ENCODE data around the gene RARB.

RARB gene

DNA sequence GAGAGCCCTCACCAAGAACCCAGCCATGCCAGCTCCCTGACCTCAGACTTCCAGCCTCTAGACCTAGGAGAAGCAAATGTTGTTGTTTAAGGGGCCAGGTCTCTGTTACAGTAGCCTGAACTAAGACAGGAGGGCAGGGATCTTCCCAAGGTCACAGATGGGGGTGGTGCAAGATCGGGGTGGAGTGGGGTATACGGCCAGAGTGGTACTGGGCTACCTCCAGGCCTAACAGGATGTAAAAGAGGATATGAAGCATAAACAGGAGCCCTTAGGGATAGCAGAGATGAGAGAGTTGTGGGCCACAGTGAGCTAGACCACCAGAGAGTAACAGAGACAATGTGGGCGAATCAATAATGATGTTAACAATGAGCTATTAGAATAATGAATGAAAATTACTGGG, 153.8 kb downstream of the RARB start:
- no peaks in the 10 kb centered on the region for H3K4me1 ChIP-seq (ENCODE audit: insufficient read depth, insufficient read length)
- no peaks in the 10 kb centered on the region for H3K36me3 ChIP-seq (ENCODE audit: insufficient read depth, insufficient read length, low read length)
- TF ChIP-seq ZNF274 (IDR thresholded peaks at IDR 0.05; ENCODE audit: low read depth, low read length) = no peak
- TF ChIP-seq YY1 (IDR thresholded peaks at IDR 0.05; ENCODE audit: insufficient read depth, insufficient read length) = no peak
- TF ChIP-seq SUZ12 (IDR thresholded peaks at IDR 0.05; ENCODE audit: extremely low read depth, insufficient read depth, insufficient read length) = no peak
- H3K9me3 ChIP-seq (ENCODE audit: insufficient read depth, low read length) = peaks cover 15% of the 10 kb centered on the region; the same call in 1 of the 2 replicates
- H3K9ac ChIP-seq (ENCODE audit: insufficient read length, low read depth) = no peak overlapping the region
- no peak overlapping the region for H3K4me3 ChIP-seq (ENCODE audit: insufficient read length, low read depth)
- no peaks in the 10 kb centered on the region for H3K27me3 ChIP-seq (ENCODE audit: insufficient read depth, insufficient read length)
- no peak for DNase-seq (ENCODE audit: low read depth, low spot score)

DNA sequence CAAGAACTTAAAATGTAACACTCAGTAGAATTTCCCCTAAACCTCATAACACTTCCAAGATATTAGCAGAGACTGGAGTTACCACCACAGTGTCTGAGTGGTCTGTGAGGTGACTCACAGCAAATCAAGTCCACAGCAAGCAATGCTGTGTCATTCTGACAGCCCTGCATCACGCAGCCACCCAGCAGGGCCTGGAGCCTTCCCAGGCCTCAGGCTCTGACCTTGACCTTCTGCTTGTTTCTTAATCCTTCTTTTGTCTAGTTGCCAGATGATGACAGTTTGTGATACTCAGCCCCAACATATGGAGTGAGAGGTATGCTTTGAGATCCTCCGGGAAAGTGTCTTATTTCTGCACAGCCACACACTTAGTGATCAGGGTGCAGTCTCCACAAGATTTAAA, 154.2 kb downstream of the RARB start:
- H3K4me1 ChIP-seq (ENCODE audit: insufficient read depth, insufficient read length) = no peaks in the 10 kb centered on the region
- peaks cover 15% of the 10 kb centered on the region; the same call in 1 of the 2 replicates for H3K9me3 ChIP-seq (ENCODE audit: insufficient read depth, low read length)
- TF ChIP-seq SUZ12 (IDR thresholded peaks at IDR 0.05; ENCODE audit: extremely low read depth, insufficient read depth, insufficient read length) (no peak), ZNF274 (IDR thresholded peaks at IDR 0.05; ENCODE audit: low read depth, low read length) (no peak), YY1 (IDR thresholded peaks at IDR 0.05; ENCODE audit: insufficient read depth, insufficient read length) (no peak)
- no peaks in the 10 kb centered on the region for H3K36me3 ChIP-seq (ENCODE audit: insufficient read depth, insufficient read length, low read length)
- H3K27me3 ChIP-seq (ENCODE audit: insufficient read depth, insufficient read length) = no peaks in the 10 kb centered on the region
- DNase-seq (ENCODE audit: low read depth, low spot score) = no peak
- no peak overlapping the region for H3K9ac ChIP-seq (ENCODE audit: insufficient read length, low read depth)
- no peak overlapping the region for H3K4me3 ChIP-seq (ENCODE audit: insufficient read length, low read depth)

DNA sequence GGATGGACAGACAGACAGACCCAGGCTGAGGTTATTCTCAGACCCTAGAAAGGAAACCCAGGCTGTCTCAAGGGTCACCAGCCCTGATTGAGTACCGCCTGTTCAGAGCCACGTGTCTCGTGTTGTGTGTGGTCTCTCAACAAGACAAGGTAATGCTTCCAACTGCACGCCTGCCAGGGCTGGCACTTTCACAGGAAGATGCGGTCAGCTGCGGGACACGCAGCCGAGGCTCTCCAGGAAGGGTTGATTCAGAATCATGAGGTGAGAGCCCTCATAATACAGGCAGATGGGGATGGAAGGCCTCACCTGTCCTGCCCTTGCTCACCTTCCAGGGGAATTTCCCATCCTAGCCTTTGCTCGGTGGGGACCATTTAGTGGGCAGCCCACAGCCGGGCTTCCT, 155.3 kb downstream of the RARB start:
- Histone ChIP-seq H3K9ac (ENCODE audit: insufficient read length, low read depth) (no peak overlapping the region), H3K36me3 (ENCODE audit: insufficient read depth, insufficient read length, low read length) (no peaks in the 10 kb centered on the region)

DNA sequence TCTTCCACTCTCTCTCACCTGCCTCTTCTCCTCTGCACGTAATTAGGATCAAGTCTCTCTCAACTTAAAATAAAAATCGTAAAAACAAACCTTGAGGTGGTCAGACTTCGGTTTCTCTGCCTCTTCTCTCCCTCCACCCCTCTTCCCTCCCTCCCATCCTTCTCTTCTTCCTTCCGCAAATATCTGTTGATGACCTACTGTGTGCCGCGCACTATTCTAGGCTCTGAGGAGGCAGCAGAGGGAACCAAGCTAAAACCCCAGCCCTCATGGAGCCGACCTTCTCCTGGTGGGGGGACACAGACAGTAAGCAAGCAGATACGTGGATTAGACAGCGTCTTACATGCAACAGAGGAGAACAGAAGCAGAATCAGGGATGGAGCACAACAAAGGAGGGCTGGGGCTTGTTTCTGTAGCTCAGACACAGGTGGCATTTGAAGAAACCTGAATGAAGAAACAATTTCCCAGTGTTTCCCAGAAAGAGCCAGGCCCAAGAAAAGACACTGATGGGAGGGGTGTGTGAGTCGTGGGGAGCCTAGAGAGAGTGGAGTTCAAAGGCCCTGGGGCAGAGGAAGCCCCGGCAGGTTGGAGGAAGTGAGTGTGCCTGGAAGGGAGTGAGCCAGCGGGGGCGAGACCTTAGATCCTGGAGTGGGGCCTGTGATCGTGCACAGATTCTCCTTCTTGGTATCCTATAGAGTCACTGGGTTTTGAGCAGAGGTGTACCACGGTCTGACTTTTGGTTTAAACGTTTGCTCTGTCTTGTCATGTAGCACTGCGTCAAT, 156.1 kb downstream of the RARB start:
- TF ChIP-seq SUZ12 (IDR thresholded peaks at IDR 0.05; ENCODE audit: extremely low read depth, insufficient read depth, insufficient read length) = no peak
- no peak for TF ChIP-seq YY1 (IDR thresholded peaks at IDR 0.05; ENCODE audit: insufficient read depth, insufficient read length)
- no peak for TF ChIP-seq ZNF274 (IDR thresholded peaks at IDR 0.05; ENCODE audit: low read depth, low read length)
- H3K27me3 ChIP-seq (ENCODE audit: insufficient read depth, insufficient read length) = no peaks in the 10 kb centered on the region

More for the DNA sequence above, 155.3 kb downstream of the RARB start:
- no peaks in the 10 kb centered on the region for H3K4me1 ChIP-seq (ENCODE audit: insufficient read depth, insufficient read length)
- peaks cover 20% of the 10 kb centered on the region; the same call in 1 of the 2 replicates for H3K9me3 ChIP-seq (ENCODE audit: insufficient read depth, low read length)
- no peak for DNase-seq (ENCODE audit: low read depth, low spot score)
- TF ChIP-seq YY1 (IDR thresholded peaks at IDR 0.05; ENCODE audit: insufficient read depth, insufficient read length) (no peak), ZNF274 (IDR thresholded peaks at IDR 0.05; ENCODE audit: low read depth, low read length) (no peak), SUZ12 (IDR thresholded peaks at IDR 0.05; ENCODE audit: extremely low read depth, insufficient read depth, insufficient read length) (no peak)
- no peaks in the 10 kb centered on the region for H3K27me3 ChIP-seq (ENCODE audit: insufficient read depth, insufficient read length)
- H3K4me3 ChIP-seq (ENCODE audit: insufficient read length, low read depth) = no peak overlapping the region

DNA sequence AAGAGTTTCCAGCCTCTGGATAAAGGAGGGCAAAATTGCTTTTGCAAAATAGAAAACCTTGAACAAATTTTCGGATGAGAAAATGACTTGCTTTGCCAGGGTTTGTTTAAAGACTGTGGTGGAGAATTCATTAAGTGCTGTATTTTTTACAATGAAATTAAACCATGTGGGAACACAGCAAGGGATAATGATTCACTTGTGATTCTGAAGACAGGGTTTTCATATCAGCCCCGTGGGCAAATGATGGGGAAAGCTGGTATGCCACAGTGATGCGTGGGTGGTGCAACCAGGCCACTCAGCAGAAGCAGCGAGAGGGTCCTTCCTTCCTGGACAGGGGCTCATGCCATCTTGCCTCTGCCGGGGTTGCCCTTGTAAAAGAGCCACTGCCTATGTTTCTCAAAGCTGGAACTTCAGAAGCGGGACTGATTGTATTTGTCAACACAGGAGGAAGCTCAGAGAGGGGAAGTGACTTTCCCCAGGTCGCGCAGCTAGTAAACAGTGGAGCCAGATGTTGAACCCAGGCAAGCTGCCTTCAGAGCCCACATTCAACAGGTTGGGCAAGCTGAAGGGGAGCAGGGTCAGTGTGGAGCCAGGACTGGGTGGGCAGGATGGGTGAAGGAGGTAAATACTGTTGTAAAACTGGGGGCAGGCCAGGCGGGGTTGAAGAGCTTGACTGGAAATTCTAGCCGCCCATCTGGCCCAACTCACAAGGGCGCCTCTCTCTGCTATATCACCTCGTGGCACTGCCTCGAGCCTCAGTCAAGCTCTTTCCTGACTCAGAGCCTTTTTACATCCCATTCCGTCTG, 157.5 kb downstream of the RARB start:
- no peak overlapping the region for H3K9ac ChIP-seq (ENCODE audit: insufficient read length, low read depth)
- no peaks in the 10 kb centered on the region for H3K36me3 ChIP-seq (ENCODE audit: insufficient read depth, insufficient read length, low read length)
- no peaks in the 10 kb centered on the region for H3K27me3 ChIP-seq (ENCODE audit: insufficient read depth, insufficient read length)
- H3K4me1 ChIP-seq (ENCODE audit: insufficient read depth, insufficient read length) = no peaks in the 10 kb centered on the region
- H3K4me3 ChIP-seq (ENCODE audit: insufficient read length, low read depth) = no peak overlapping the region
- peaks cover 20% of the 10 kb centered on the region; the same call in 1 of the 2 replicates for H3K9me3 ChIP-seq (ENCODE audit: insufficient read depth, low read length)
- DNase-seq (ENCODE audit: low read depth, low spot score) = no peak
- TF ChIP-seq ZNF274 (IDR thresholded peaks at IDR 0.05; ENCODE audit: low read depth, low read length) = no peak
- TF ChIP-seq SUZ12 (IDR thresholded peaks at IDR 0.05; ENCODE audit: extremely low read depth, insufficient read depth, insufficient read length) = no peak
- no peak for TF ChIP-seq YY1 (IDR thresholded peaks at IDR 0.05; ENCODE audit: insufficient read depth, insufficient read length)

More for the DNA sequence above, 156.1 kb downstream of the RARB start:
- Histone ChIP-seq H3K9me3 (ENCODE audit: insufficient read depth, low read length) (peaks cover 20% of the 10 kb centered on the region; the same call in 1 of the 2 replicates), H3K9ac (ENCODE audit: insufficient read length, low read depth) (no peak overlapping the region), H3K36me3 (ENCODE audit: insufficient read depth, insufficient read length, low read length) (no peaks in the 10 kb centered on the region), H3K4me3 (ENCODE audit: insufficient read length, low read depth) (no peak overlapping the region), H3K4me1 (ENCODE audit: insufficient read depth, insufficient read length) (no peaks in the 10 kb centered on the region)
- no peak for DNase-seq (ENCODE audit: low read depth, low spot score)

DNA sequence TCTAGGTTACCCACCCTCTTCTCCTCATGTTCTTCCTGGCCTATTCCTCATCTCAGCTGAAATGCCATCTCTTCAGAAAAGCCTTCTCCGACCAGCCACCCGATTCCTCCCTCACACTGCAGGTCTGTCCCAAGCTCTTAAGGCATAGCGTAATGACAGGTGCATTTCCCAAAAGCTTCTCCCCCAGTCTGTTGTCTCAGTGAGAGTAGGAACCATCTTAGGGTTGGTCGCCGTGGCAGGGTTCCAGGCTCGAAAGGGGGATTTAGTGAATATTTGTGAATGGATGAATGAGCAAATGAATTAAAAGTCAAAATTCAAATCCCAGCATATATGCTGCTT, 158.1 kb downstream of the RARB start:
- H3K4me1 ChIP-seq (ENCODE audit: insufficient read depth, insufficient read length) = no peaks in the 10 kb centered on the region
- no peak for TF ChIP-seq SUZ12 (IDR thresholded peaks at IDR 0.05; ENCODE audit: extremely low read depth, insufficient read depth, insufficient read length)
- no peak for TF ChIP-seq YY1 (IDR thresholded peaks at IDR 0.05; ENCODE audit: insufficient read depth, insufficient read length)
- TF ChIP-seq ZNF274 (IDR thresholded peaks at IDR 0.05; ENCODE audit: low read depth, low read length) = no peak
- no peaks in the 10 kb centered on the region for H3K36me3 ChIP-seq (ENCODE audit: insufficient read depth, insufficient read length, low read length)
- DNase-seq (ENCODE audit: low read depth, low spot score) = no peak
- no peak overlapping the region for H3K4me3 ChIP-seq (ENCODE audit: insufficient read length, low read depth)
- no peaks in the 10 kb centered on the region for H3K27me3 ChIP-seq (ENCODE audit: insufficient read depth, insufficient read length)
- peaks cover 20% of the 10 kb centered on the region; the same call in 1 of the 2 replicates for H3K9me3 ChIP-seq (ENCODE audit: insufficient read depth, low read length)
- no peak overlapping the region for H3K9ac ChIP-seq (ENCODE audit: insufficient read length, low read depth)

DNA sequence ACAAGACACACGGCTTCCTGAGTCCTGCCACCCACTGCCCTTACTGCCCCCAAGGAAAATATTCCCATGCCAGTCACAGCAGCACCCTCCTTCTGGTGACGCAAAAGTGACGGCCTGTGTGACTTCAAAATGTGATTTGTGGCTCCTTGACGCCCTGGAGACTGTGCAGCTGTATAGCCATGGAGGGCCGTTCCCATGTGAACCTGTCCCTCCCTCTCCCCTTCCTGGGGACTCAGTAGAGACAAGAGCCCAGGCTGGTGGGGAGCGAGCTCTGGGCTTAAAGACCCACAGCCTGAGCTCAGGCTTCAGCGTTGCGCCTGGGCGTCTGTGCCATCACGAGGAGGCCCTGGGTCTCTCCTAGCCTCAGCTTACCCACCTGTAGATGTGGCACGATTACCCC, 158.5 kb downstream of the RARB start:
- peaks cover 20% of the 10 kb centered on the region; the same call in 1 of the 2 replicates for H3K9me3 ChIP-seq (ENCODE audit: insufficient read depth, low read length)
- no peak overlapping the region for H3K9ac ChIP-seq (ENCODE audit: insufficient read length, low read depth)
- no peak overlapping the region for H3K4me3 ChIP-seq (ENCODE audit: insufficient read length, low read depth)
- no peaks in the 10 kb centered on the region for H3K4me1 ChIP-seq (ENCODE audit: insufficient read depth, insufficient read length)
- TF ChIP-seq SUZ12 (IDR thresholded peaks at IDR 0.05; ENCODE audit: extremely low read depth, insufficient read depth, insufficient read length) (no peak), ZNF274 (IDR thresholded peaks at IDR 0.05; ENCODE audit: low read depth, low read length) (no peak), YY1 (IDR thresholded peaks at IDR 0.05; ENCODE audit: insufficient read depth, insufficient read length) (no peak)
- no peak for DNase-seq (ENCODE audit: low read depth, low spot score)
- H3K27me3 ChIP-seq (ENCODE audit: insufficient read depth, insufficient read length) = no peaks in the 10 kb centered on the region
- H3K36me3 ChIP-seq (ENCODE audit: insufficient read depth, insufficient read length, low read length) = no peaks in the 10 kb centered on the region

All from NT2/D1 (cell line).